Measurements from ENCODE around the gene MPDZ.

DNA sequence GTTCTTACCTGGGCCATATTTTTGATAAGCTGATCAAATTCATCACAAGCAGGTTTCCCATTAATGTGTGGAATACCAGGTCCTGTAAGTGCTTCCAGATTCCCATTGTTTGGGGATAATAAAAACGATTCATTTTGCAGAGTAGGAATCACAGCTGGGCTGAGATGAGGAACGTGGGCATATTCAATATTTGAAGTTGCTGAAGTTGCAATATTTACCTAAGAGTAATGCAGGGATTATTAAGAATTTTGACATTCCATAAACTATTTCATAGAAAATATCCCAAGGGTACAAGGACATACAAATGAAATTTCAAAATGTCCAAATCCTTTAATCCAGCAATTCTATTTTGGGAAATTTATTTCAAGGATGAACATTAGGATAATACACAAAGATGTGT, 55.1 kb downstream of the MPDZ start:
- TF ChIP-seq, protein P1, sequence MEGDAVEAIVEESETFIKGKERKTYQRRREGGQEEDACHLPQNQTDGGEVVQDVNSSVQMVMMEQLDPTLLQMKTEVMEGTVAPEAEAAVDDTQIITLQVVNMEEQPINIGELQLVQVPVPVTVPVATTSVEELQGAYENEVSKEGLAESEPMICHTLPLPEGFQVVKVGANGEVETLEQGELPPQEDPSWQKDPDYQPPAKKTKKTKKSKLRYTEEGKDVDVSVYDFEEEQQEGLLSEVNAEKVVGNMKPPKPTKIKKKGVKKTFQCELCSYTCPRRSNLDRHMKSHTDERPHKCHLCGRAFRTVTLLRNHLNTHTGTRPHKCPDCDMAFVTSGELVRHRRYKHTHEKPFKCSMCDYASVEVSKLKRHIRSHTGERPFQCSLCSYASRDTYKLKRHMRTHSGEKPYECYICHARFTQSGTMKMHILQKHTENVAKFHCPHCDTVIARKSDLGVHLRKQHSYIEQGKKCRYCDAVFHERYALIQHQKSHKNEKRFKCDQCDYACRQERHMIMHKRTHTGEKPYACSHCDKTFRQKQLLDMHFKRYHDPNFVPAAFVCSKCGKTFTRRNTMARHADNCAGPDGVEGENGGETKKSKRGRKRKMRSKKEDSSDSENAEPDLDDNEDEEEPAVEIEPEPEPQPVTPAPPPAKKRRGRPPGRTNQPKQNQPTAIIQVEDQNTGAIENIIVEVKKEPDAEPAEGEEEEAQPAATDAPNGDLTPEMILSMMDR (IDR thresholded peaks at IDR 0.05), result no peak
- TF ChIP-seq POLR2AphosphoS5 (IDR thresholded peaks at IDR 0.05; ENCODE audit: low read depth, low read length), result no peak
- TF ChIP-seq, protein P2, sequence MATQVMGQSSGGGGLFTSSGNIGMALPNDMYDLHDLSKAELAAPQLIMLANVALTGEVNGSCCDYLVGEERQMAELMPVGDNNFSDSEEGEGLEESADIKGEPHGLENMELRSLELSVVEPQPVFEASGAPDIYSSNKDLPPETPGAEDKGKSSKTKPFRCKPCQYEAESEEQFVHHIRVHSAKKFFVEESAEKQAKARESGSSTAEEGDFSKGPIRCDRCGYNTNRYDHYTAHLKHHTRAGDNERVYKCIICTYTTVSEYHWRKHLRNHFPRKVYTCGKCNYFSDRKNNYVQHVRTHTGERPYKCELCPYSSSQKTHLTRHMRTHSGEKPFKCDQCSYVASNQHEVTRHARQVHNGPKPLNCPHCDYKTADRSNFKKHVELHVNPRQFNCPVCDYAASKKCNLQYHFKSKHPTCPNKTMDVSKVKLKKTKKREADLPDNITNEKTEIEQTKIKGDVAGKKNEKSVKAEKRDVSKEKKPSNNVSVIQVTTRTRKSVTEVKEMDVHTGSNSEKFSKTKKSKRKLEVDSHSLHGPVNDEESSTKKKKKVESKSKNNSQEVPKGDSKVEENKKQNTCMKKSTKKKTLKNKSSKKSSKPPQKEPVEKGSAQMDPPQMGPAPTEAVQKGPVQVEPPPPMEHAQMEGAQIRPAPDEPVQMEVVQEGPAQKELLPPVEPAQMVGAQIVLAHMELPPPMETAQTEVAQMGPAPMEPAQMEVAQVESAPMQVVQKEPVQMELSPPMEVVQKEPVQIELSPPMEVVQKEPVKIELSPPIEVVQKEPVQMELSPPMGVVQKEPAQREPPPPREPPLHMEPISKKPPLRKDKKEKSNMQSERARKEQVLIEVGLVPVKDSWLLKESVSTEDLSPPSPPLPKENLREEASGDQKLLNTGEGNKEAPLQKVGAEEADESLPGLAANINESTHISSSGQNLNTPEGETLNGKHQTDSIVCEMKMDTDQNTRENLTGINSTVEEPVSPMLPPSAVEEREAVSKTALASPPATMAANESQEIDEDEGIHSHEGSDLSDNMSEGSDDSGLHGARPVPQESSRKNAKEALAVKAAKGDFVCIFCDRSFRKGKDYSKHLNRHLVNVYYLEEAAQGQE (IDR thresholded peaks at IDR 0.05; ENCODE audit: insufficient read depth in 1 of 2, low read depth in 2 of 2, low read length in 1 of 2), result no peak
